ENCODE results near the gene LENG1. TPM values are rescaled to one million over a fixed set of nuclear protein-coding genes. Genes with fewer than 3 reads are reported as not detected.

Gene LENG1
- total RNA-seq, 1 experiment from 2014 or later = 7.6 TPM

GRCh38 chr19:54190503-54191010 is 31.0 kb upstream of the LENG1 start:
- H3K79me2 ChIP-seq (ENCODE audit: insufficient read depth, low read length) = peaks cover 44% of the 10 kb centered on the region
- RAD21 ChIA-PET (ENCODE audit: low non-redundant PET in 1 of 2, low total read pairs in 2 of 2, uncharacterized antibody in 2 of 2, unreplicated experiment in 2 of 2) = no interaction called here
- peak overlapping the region; percentile 92 for H3K9ac ChIP-seq (ENCODE audit: low read length)
- H3K4me3 ChIP-seq (replicated peaks in 1 of 2; ENCODE audit: low read depth in 1 of 2, low read length in 2 of 2) = peak overlapping the region; percentile 80 to 91
- peak overlapping the region; percentile 100 for H3K27ac ChIP-seq (ENCODE audit: low read depth, low read length)
- TF ChIP-seq SP1 (IDR thresholded peaks at IDR 0.05; ENCODE audit: low read depth) (peak; percentile 28; the same call in 1 of the 2 replicates), EZH2phosphoT487 (IDR thresholded peaks at IDR 0.05; ENCODE audit: borderline replicate concordance) (no peak), SIN3A (IDR thresholded peaks at IDR 0.05; ENCODE audit: low read depth) (no peak), EGR1 (IDR thresholded peaks at IDR 0.05; ENCODE audit: low read depth) (no peak; the same call in 1 of the 2 replicates), ZBTB33 (IDR thresholded peaks at IDR 0.05; ENCODE audit: extremely low read depth, insufficient replicate concordance, low read length) (no peak), CBX3 (IDR thresholded peaks at IDR 0.05; ENCODE audit: low read depth) (no peak), EZH2 (IDR thresholded peaks at IDR 0.05) (no peak), POLR2AphosphoS5 (IDR thresholded peaks at IDR 0.05; ENCODE audit: low read depth, low read length) (no peak; the same call in 1 of the 2 replicates), POLR2A (IDR thresholded peaks at IDR 0.05; ENCODE audit: borderline replicate concordance, extremely low read depth, insufficient read depth, insufficient read length) (peak; percentile 9), ATF3 (IDR thresholded peaks at IDR 0.05) (no peak), TCF7L2 (IDR thresholded peaks at IDR 0.05; ENCODE audit: borderline replicate concordance, extremely low read depth, insufficient read depth, insufficient read length) (no peak), CTCF (IDR thresholded peaks at IDR 0.05 in 2 of 3, conservative IDR thresholded peaks at IDR 0.05 in 1 of 3; ENCODE audit: borderline replicate concordance in 1 of 3, insufficient read depth in 1 of 3, low read depth in 2 of 3, low read length in 2 of 3) (no peak), SRF (IDR thresholded peaks at IDR 0.05; ENCODE audit: low read depth) (no peak), YY1 (IDR thresholded peaks at IDR 0.05; ENCODE audit: extremely low read depth, insufficient replicate concordance, low read depth, low read length) (no peak), MAX (IDR thresholded peaks at IDR 0.05) (no peak), FOSL1 (IDR thresholded peaks at IDR 0.05; ENCODE audit: low read depth) (no peak)
- H4K20me1 ChIP-seq (ENCODE audit: insufficient read depth) = no peaks in the 10 kb centered on the region
- ATAC-seq = peak; percentile 66
- DNase-seq (ENCODE audit: low read depth, low spot score) = peak; percentile 98
- CTCF ChIA-PET = interaction anchor here (0.7 to 2.1 kb wide), 5 partner anchors 17 to 76 kb away, joined by 3 to 22 read pairs (median 5); partner anchors contain the start of gene TMC4
- POLR2A ChIA-PET = interaction anchor here (0.6 to 7.0 kb wide), 7 partner anchors 11 to 161 kb away, joined by 3 to 126 read pairs (median 9); partner anchors contain the start of genes LENG1, RPS9 and TMC4
- peaks cover 10 to 23% of the 10 kb centered on the region in 2 experiments for H3K36me3 ChIP-seq (ENCODE audit: control insufficient read depth in 1 of 2, insufficient read depth in 2 of 2, low read length in 2 of 2)
- H3K4me2 ChIP-seq (ENCODE audit: low read length) = peak overlapping the region; percentile 99
- no peaks in the 10 kb centered on the region for H3K9me3 ChIP-seq (ENCODE audit: control insufficient read depth in 1 of 2, insufficient read depth in 1 of 2, low read depth in 1 of 2, low read length in 2 of 2)
- peaks cover 13 to 21% of the 10 kb centered on the region in 2 experiments for H3K4me1 ChIP-seq (ENCODE audit: control insufficient read depth in 1 of 2, insufficient read depth in 2 of 2, low read length in 2 of 2)
- no peaks in the 10 kb centered on the region for H3K27me3 ChIP-seq (ENCODE audit: insufficient read depth, low read length)
- BruUV-seq (replicated peaks) = no TSS peak
- no peaks in the 10 kb centered on the region for H3K9me2 ChIP-seq (ENCODE audit: insufficient read depth)
- intact Hi-C loops (cut with micrococcal nuclease) = loop anchor here (1.0 kb wide), 1 partner anchor 10 kb away; the partner anchor contains the start of gene RPS9
- H2AFZ ChIP-seq (ENCODE audit: low read depth, low read length, poor library complexity, severe bottlenecking) = no peak overlapping the region

Data from HCT116 (cell line).